Middle frontal gyrus (tissue), 1 donor: ENCODE results near the gene RAP2B.
A peak's percentile ranks its signal among the peaks of the same experiment; 100 is the strongest.

Source experiments
- DNase-seq: peaks from one replicate; pipeline ENCODE4 v3.0.0-alpha.2; 2015; ENCODE audit warnings: low spot score; ENCODE audit errors: extremely low spot score

Gene RAP2B

GRCh38 chr3:153160451-153161137 is 1.4 kb upstream of the RAP2B start:
- no peak for DNase-seq

DNA sequence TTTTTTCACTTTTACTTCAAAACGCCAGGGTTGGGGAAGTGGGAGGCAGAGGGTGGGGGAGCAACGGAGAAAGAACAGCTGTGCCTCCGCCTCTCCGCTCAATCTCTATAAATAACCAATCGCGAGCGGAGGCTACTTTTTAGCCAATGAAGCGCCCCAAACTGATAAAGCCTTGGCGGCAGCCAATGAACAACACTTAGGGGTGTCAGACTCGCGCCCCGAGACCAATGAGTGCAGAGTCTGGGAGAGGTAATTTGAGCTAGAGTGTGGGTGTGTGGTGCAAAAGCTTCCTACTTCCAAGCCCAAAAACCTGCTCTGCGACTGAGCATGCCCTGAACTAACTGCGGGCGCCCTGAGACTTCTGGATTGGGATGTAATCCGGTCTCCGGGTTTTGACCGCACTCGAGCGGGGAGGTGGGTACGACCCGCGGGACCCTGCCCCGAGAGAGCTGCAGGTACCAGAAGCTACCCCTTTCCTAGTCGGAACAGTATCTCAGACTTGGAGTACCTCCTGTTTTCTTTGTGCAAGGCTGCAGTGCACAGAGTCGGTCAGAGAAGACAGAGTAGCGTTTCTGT is 800 bp upstream of the RAP2B start:
- DNase-seq, result peak; percentile 85

- DNase-seq, result no peak
These were observed 727 bp downstream of the RAP2B start for GRCh38 chr3:153162513-153163392.

- DNase-seq, result no peak
These were observed 1.3 kb downstream of the RAP2B start for GRCh38 chr3:153163393-153163724.

DNA sequence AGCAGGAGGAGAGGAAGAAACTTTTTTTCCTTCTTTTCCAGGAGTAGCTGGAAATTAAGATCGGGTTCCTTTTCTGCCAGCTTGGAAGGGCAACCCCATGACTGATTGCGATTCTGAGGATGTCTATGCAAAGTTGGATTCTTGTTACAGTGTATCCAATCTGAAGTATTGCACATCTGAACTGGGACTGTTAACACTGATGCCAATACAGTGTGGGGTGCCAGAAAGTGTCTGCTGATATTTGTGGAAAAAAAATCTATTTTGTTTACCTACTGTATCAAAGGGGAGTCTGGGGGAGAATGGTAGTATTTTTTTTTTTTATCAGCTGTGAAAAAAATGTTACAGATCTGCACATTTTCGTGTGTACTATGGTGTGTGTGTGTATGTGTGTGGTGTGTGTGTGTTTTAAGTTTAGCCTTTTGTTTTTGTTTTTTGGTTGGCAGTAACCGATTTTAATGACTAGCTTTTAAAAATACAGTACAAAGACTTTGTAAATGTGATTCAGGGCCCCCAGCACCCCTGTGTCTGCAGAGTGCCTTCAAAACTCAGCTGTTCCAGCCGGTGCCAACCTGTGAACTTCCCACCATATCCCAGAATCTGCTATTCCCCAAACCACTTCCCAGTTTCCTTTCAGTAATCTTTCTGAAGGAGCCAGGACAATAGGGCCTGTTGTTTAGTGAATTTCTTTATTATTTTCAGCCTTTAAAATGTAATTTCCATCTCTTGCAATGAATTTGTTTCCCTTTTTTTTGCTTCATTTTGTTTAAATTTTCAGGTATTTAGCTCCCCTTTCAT is 1.9 kb downstream of the RAP2B start:
- DNase-seq, result no peak

DNA sequence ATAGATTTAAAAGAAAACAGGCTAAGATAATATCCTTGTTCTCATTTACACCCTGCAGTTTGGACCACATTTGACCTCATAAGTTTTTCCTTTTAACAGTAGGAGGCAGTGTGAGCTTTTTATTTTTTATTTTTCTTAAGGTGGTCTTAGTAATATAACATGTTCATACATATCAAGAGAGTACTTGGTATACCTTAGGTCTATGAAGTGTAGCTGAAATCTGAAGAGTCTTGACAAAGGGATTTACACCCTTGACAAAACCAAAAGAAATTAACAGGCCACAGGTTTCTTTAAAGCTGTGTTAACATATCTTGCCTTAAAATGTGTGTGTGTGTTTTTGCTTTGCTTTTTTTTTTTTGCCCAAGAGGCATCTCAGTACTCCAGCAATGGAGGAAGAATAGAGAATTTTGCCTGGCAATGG is 3.2 kb downstream of the RAP2B start:
- DNase-seq, result no peak

DNA sequence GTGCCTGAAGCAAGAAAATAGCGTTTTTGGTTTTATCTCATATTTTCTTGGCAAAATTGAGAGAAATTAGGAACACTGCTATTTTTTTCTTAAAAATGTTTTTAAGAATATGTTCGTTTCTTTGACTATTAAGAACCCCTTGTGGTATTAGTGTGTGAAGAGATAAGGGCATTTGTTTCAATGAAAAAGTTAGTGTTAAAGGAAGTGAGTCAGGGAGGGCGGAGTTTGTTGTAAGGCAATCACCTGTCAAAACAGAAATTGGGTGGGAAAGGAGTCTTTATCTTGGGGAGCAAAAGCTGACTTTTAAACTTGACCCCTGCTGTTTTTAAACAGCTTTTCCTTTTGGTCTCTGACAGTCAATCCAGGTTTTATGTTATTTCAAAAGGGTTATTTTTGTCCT is 4.2 kb downstream of the RAP2B start:
- DNase-seq, result no peak

DNA sequence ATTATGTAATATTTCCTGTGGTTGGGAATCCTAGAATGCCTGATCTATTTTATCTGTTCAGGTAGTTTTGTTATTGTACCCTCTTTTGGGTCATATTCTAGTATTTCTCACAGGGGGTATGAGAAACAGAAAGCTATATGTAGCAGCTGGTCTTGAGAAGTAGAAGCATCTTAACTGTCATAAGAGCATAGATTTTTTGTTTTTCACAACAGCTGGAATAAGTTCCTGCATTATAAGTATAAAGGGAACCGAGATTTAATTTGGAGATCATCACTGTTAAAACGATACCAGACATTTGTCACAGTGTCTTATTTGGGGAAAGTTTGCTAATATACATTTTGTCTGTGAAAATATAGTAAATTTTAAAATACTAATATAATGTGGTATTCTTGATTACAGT is 4.8 kb downstream of the RAP2B start:
- DNase-seq, result no peak

DNA sequence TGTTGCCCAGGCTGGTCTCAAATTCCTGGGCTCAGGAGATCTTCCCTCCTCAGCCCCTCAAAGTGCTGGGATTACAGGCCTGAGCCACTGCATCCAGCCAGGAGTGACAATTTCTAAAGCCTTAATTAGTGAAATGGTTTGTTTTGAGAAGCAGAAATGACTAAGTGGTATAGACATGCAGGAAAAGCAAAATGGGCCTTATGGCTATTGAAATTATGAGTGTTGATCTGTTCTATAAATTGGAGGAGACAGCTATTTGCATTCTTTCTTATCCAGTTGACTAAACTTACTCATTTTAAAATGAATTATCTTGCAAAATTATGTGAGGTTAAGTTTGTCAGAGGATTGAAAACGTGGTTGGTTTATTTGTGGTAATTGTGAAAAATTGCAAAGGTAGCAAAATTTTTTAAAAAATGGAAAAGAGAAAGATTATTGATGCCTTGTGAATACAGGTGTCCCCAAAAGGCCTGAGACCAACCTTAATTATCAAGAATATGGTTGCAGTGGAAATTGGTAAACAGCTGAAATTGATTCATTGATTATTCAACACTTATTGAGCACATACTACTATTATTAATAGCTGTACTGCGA is 7.9 kb downstream of the RAP2B start:
- DNase-seq, result no peak

GRCh38 chr3:153171256-153171655 is 9.2 kb downstream of the RAP2B start:
- DNase-seq, result no peak

GRCh38 chr3:153171918-153172317 is 9.9 kb downstream of the RAP2B start:
- no peak for DNase-seq

DNA sequence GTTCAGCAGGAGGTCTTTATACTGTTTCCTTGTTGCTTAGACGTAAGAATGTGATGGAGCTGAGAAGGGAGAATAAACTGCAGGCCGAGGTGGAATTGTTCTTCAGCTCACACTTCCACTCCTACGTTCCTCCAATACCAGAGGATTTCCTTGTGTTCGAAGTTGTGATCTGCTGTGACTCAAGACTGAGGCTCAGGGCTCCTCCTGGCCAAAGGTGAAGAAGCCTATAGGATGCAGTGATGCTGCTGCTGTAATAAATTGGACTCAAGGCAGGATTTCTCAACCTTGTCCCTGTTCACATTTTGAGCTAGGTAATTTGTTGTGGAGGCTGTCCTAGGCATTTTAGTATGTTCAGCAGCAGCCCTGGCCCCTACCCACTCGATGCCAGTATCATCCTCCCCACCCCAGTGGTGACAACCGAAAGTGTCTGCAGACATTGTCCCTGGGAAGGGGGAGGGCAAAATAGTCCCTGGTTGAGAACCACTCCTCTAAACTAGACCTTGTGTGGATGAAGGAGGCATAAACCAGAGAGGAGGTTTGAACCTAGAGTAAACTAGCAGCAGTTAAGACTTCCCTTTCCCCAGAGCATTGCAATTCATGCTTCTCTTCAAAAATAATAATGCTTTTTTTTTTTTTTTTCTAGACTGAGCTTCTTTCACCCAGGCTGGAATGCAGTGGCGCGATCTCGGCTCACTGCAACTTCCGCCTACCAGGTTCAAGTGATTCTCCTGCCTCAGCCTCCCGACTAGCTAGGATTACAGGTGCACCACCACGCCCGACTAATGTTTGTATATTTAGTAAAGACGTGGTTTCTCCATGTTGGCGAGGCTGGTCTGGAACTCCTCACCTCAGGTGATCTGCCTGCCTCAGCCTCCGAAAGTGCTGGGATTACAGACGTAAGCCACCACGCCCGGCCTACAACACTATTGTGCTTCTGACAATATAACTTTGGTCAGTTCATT is 11.1 kb downstream of the RAP2B start:
- DNase-seq, result no peak

GRCh38 chr3:153173758-153174516 is 11.9 kb downstream of the RAP2B start:
- DNase-seq, result no peak

GRCh38 chr3:153176197-153176596 is 14.2 kb downstream of the RAP2B start:
- no peak for DNase-seq

DNA sequence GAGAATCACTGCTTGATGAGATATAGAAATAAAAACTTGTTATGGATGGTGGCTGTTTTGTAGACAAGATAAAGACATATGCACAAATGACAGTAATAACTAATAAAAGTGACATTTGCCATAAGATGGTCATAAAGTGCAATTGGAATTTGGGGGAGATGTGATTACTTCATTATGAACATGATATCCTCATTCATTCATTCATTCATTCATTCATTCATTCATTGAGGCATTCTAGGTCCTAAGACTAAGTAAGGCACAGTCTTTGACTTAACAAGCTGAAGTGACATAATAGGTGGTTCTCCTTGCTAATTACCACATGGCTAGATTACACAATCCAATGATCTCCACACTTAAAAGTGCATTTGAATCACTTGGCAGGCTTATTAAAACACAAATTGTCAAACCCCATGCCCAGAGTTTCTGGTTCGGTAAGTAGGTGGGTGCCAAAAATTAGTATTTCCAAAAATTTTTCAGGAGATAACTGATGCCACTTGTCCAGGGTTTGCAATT is 18.9 kb downstream of the RAP2B start:
- DNase-seq, result no peak

DNA sequence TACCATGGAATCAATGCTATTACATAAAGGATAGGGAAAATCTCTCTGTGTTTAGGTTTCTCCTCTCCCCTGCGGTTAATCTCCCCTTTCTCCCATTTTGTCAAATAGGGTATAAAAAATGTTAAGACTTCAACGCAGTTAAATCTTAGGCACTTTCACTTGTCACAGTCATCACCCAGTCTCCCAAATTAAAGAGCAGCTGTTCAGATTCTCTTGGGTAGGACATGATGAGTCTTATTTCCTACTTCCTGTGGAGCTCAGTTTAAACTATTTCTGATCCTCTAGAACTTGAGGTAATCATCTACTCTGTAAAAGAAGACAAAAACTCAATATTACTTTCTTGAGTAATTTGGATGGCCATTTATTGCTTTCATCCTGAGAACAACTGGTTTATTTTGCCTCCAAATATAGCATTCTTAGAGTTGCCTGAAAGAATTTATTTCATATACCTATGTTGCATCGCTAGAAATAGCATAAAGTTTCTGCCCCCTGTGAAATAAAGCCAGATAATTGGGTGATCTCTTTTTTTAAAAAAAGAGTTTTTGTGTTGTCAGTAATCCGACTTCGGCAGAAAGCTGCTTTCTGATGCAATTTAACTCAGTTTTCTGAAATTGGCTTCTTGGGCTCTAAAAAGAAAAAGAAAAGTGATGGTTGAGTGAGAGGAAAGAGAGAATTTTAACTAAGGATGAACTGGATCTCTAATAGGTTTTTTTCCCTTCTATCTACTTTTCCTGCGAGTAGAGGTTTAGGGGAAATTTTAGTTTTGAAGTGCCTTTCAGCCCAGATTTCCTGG is 20.7 kb downstream of the RAP2B start:
- no peak for DNase-seq

GRCh38 chr3:153190923-153191322 is 28.9 kb downstream of the RAP2B start:
- no peak for DNase-seq

GRCh38 chr3:153192327-153192726 is 30.3 kb downstream of the RAP2B start:
- no peak for DNase-seq
